SK-N-SH (cell line): ENCODE measurements around the gene C2orf42.

ENCODE experiments used
- CTCF ChIP-seq: fragments of 200-600 bp; sonication (generic); IDR thresholded peaks from 2 replicates; pipeline ENCODE4 v1.6.1; 2017; ENCODE audit warnings: antibody characterized with exemption, mild to moderate bottlenecking, moderate library complexity
- EP300 ChIP-seq, 2 experiments: IDR thresholded peaks; 2 replicates each; pipeline versions ENCODE4 v1.4.0 to v1.6.1; 2012; ENCODE audit warnings: borderline replicate concordance in 1 of 2, low read depth in 1 of 2, low read length in 1 of 2
- GABPA ChIP-seq: IDR thresholded peaks from 2 replicates; pipeline ENCODE4 v1.4.0; 2012; ENCODE audit warnings: low read depth, mild to moderate bottlenecking
- JUND ChIP-seq: IDR thresholded peaks from 2 replicates; pipeline ENCODE4 v1.4.0; 2012
- MEF2A ChIP-seq: IDR thresholded peaks from 2 replicates; pipeline ENCODE4 v1.4.0; 2012; ENCODE audit warnings: low read depth, borderline replicate concordance
- POLR2AphosphoS5 ChIP-seq: IDR thresholded peaks from 2 replicates; pipeline ENCODE4 v1.6.1; 2012; ENCODE audit warnings: low read depth, low read length
- RAD21 ChIP-seq: IDR thresholded peaks from 2 replicates; pipeline ENCODE4 v1.6.1; 2012; ENCODE audit warnings: mild to moderate bottlenecking, low read length
- REST ChIP-seq: IDR thresholded peaks from 2 replicates; pipeline ENCODE4 v1.6.1; 2012; ENCODE audit warnings: mild to moderate bottlenecking, low read depth, low read length, moderate library complexity
- RFX5 ChIP-seq: IDR thresholded peaks from 2 replicates; pipeline ENCODE4 v1.6.1; 2012; ENCODE audit warnings: mild to moderate bottlenecking, improper control_type of control experiment, low read length
- SIN3A ChIP-seq: IDR thresholded peaks from 2 replicates; pipeline ENCODE4 v1.6.1; 2012; ENCODE audit warnings: low read depth, mild to moderate bottlenecking, low read length, moderate library complexity, borderline replicate concordance
- TAF1 ChIP-seq: IDR thresholded peaks from 2 replicates; pipeline ENCODE4 v1.6.1; 2012; ENCODE audit warnings: low read depth, mild to moderate bottlenecking, low read length, moderate library complexity, borderline replicate concordance
- USF1 ChIP-seq: IDR thresholded peaks from 2 replicates; pipeline ENCODE4 v1.4.0; 2012; ENCODE audit warnings: low read depth, borderline replicate concordance
- YY1 ChIP-seq: IDR thresholded peaks from 2 replicates; pipeline ENCODE4 v1.4.0; 2012; ENCODE audit warnings: low read depth, mild to moderate bottlenecking
- ZBTB33 ChIP-seq: IDR thresholded peaks from 2 replicates; pipeline ENCODE4 v1.4.0; 2012; ENCODE audit warnings: low read depth, borderline replicate concordance

GRCh38 chr2:70161069-70161534, 29.7 kb downstream of the C2orf42 start:
- no peak for TF ChIP-seq CTCF
- TF ChIP-seq REST = no peak
- no peak for TF ChIP-seq TAF1
- TF ChIP-seq POLR2AphosphoS5 = no peak
- no peak for TF ChIP-seq RAD21
- no peak for TF ChIP-seq EP300 (IDR thresholded peaks at IDR 0.05; ENCODE audit: borderline replicate concordance in 1 of 2, low read depth in 1 of 2, low read length in 1 of 2)
- no peak for TF ChIP-seq YY1
- no peak for TF ChIP-seq MEF2A
- TF ChIP-seq SIN3A = no peak
- no peak for TF ChIP-seq GABPA
- no peak for TF ChIP-seq USF1
- TF ChIP-seq ZBTB33 = no peak
- no peak for TF ChIP-seq JUND
- TF ChIP-seq RFX5 = no peak
